ENCODE measurements around the gene SLC19A1.
"Not testable (repeated sequence)": the region's sequence is repeated elsewhere in the genome, so short reads cannot be mapped to it uniquely, and the experiment has no call there.

The SLC19A1 gene

GRCh38 chr21:45562965-45563364 lies 20.7 kb upstream of the SLC19A1 start:
- no peak for DNase-seq (ENCODE audit: low read depth)
- TF ChIP-seq CTCF (conservative IDR thresholded peaks at IDR 0.05; ENCODE audit: control insufficient read depth, insufficient read depth, low read depth, low read length) = no peak
- no peak overlapping the region for H3K4me3 ChIP-seq (ENCODE audit: control insufficient read depth, low read depth, low read length)

GRCh38 chr21:45562402-45562801 lies 20.2 kb upstream of the SLC19A1 start:
- DNase-seq (ENCODE audit: low read depth) = no peak
- H3K4me3 ChIP-seq (ENCODE audit: control insufficient read depth, low read depth, low read length) = no peak overlapping the region
- no peak for TF ChIP-seq CTCF (conservative IDR thresholded peaks at IDR 0.05; ENCODE audit: control insufficient read depth, insufficient read depth, low read depth, low read length)

- DNase-seq (ENCODE audit: low read depth) = not testable (repeated sequence)
Measured at GRCh38 chr21:45561241-45561640, 19.0 kb upstream of the SLC19A1 start.

GRCh38 chr21:45560106-45561021 lies 18.1 kb upstream of the SLC19A1 start:
- TF ChIP-seq CTCF (conservative IDR thresholded peaks at IDR 0.05; ENCODE audit: control insufficient read depth, insufficient read depth, low read depth, low read length) = no peak
- no peak for DNase-seq (ENCODE audit: low read depth)
- H3K4me3 ChIP-seq (ENCODE audit: control insufficient read depth, low read depth, low read length) = no peak overlapping the region

More at GRCh38 chr21:45561241-45561640, 19.0 kb upstream of the SLC19A1 start:
- not testable (repeated sequence) for H3K4me3 ChIP-seq (ENCODE audit: control insufficient read depth, low read depth, low read length)

GRCh38 chr21:45559216-45560105 lies 17.2 kb upstream of the SLC19A1 start:
- H3K4me3 ChIP-seq (ENCODE audit: control insufficient read depth, low read depth, low read length) = no peak overlapping the region
- DNase-seq (ENCODE audit: low read depth) = no peak
- no peak for TF ChIP-seq CTCF (conservative IDR thresholded peaks at IDR 0.05; ENCODE audit: control insufficient read depth, insufficient read depth, low read depth, low read length)

- no peak overlapping the region for H3K4me3 ChIP-seq (ENCODE audit: control insufficient read depth, low read depth, low read length)
- no peak for TF ChIP-seq CTCF (conservative IDR thresholded peaks at IDR 0.05; ENCODE audit: control insufficient read depth, insufficient read depth, low read depth, low read length)
- no peak for DNase-seq (ENCODE audit: low read depth)
Measured at GRCh38 chr21:45558044-45558721, 15.9 kb upstream of the SLC19A1 start.

All from fibroblast of mammary gland (primary cell).